Esophagus muscularis mucosa (tissue), 4 donors: ENCODE measurements around the gene CSF1.

Experiments
- EP300 ChIP-seq: sonication (generic); formaldehyde crosslinking; IDR thresholded peaks from one replicate; pipeline ENCODE4 v1.6.1; 2017; ENCODE audit warnings: antibody characterized with exemption
- POLR2A ChIP-seq: fragments of 450-650 bp; IDR thresholded peaks from one replicate; pipeline ENCODE4 v1.6.1; 2017; ENCODE audit warnings: antibody characterized with exemption, moderate library complexity, mild to moderate bottlenecking, low read depth
- TF ChIP-seq, protein P1 (sequence below), 3 experiments: fragments of 200-600 bp in 2 of 3; fragments of 450-650 bp in 1 of 3; sonication (generic) in 2 of 3; IDR thresholded peaks; one replicate each; pipeline ENCODE4 v1.5.1; 2017 to 2019; ENCODE audit warnings: antibody characterized with exemption in 3 of 3, mild to moderate bottlenecking in 2 of 3, moderate library complexity in 1 of 3

DNA sequence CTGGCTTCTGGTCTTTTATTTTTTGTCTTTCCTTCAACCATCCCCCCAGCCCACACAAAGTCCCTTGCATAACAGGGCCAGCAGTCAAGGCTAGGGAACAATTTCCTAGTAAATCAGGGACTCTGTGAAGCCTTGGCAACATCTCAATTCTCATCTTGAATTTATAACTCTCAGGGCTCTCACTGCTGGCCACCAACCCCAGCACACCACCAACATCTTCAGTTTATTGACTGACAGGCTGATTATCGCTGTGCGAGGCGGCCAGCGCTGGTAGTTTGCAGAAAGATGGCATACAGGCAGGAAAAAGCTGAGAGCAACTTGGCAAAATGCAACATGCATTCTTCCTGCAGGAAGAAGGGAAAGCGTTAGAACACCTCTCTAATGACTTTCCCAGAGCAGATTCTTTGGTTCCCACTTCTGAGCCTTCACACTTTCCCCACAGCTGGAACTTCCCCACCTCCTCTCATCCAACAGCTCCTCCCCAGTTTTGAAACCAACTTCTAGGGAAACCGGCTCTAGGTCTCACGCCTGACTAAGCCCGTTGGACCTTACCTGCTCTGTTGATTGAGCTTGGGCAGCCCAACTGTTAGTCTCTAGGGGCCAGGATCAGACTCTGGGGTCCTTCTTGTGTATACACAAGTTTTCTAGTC is 26.3 kb upstream of the CSF1 start:
- TF ChIP-seq, protein P1, sequence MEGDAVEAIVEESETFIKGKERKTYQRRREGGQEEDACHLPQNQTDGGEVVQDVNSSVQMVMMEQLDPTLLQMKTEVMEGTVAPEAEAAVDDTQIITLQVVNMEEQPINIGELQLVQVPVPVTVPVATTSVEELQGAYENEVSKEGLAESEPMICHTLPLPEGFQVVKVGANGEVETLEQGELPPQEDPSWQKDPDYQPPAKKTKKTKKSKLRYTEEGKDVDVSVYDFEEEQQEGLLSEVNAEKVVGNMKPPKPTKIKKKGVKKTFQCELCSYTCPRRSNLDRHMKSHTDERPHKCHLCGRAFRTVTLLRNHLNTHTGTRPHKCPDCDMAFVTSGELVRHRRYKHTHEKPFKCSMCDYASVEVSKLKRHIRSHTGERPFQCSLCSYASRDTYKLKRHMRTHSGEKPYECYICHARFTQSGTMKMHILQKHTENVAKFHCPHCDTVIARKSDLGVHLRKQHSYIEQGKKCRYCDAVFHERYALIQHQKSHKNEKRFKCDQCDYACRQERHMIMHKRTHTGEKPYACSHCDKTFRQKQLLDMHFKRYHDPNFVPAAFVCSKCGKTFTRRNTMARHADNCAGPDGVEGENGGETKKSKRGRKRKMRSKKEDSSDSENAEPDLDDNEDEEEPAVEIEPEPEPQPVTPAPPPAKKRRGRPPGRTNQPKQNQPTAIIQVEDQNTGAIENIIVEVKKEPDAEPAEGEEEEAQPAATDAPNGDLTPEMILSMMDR (IDR thresholded peaks at IDR 0.05), result no peak
- TF ChIP-seq EP300, result no peak
- no peak for TF ChIP-seq POLR2A
